Loucy (cell line): Measurements from ENCODE around the gene CENPN.

ENCODE experiments used
- H2AFZ ChIP-seq: fragments of 200-600 bp; sonication (generic); 2 replicates; pipeline ENCODE4 v1.6.0; 2016; ENCODE audit warnings: antibody characterized with exemption, mild to moderate bottlenecking, low read length, moderate library complexity
- H3F3A ChIP-seq: fragments of 200-600 bp; 2 replicates; pipeline ENCODE4 v1.6.0; 2016; ENCODE audit warnings: antibody characterized with exemption, low read depth, mild to moderate bottlenecking
- H3K27me3 ChIP-seq: fragments of 200-600 bp; sonication (generic); 2 replicates; pipeline ENCODE4 v1.6.1; 2014; ENCODE audit warnings: low read length, mild to moderate bottlenecking; ENCODE audit not compliant: insufficient read depth, poor library complexity, severe bottlenecking
- H3K36me3 ChIP-seq: fragments of 200-600 bp; sonication (generic); 2 replicates; pipeline ENCODE4 v1.6.1; 2016; ENCODE audit warnings: low read length; ENCODE audit not compliant: insufficient read depth
- H3K4me1 ChIP-seq: fragments of 200-600 bp; sonication (generic); 2 replicates; pipeline ENCODE4 v1.5.1; 2014; ENCODE audit warnings: low read length, mild to moderate bottlenecking; ENCODE audit not compliant: insufficient read depth, poor library complexity, severe bottlenecking
- H3K4me2 ChIP-seq: fragments of 200-600 bp; sonication (generic); 2 replicates; pipeline ENCODE4 v1.6.0; 2014; ENCODE audit warnings: antibody characterized with exemption, low read length, low read depth, mild to moderate bottlenecking; ENCODE audit not compliant: poor library complexity, severe bottlenecking
- H3K4me3 ChIP-seq: fragments of 200-600 bp; sonication (generic); 2 replicates; pipeline ENCODE4 v1.5.1; 2014; ENCODE audit warnings: low read length, mild to moderate bottlenecking, mixed read lengths; ENCODE audit not compliant: poor library complexity, severe bottlenecking
- H3K79me2 ChIP-seq: fragments of 200-600 bp; sonication (generic); 2 replicates; pipeline ENCODE4 v1.6.1; 2014; ENCODE audit warnings: low read length; ENCODE audit not compliant: insufficient read depth
- H3K9ac ChIP-seq: fragments of 200-600 bp; sonication (generic); 2 replicates; pipeline ENCODE4 v1.6.0; 2014; ENCODE audit warnings: mild to moderate bottlenecking, low read depth, low read length, moderate library complexity; ENCODE audit not compliant: poor library complexity, severe bottlenecking
- H3K9me2 ChIP-seq: fragments of 200-600 bp; sonication (generic); replicated peaks from 2 replicates; pipeline ENCODE4 v1.6.1; 2016; ENCODE audit warnings: low read depth, low read length, mixed read lengths
- H3K9me3 ChIP-seq: fragments of 200-600 bp; sonication (generic); 2 replicates; pipeline ENCODE4 v1.6.1; 2014; ENCODE audit warnings: mild to moderate bottlenecking, antibody characterized with exemption, low read length, low read depth; ENCODE audit not compliant: insufficient read depth
- H4K20me1 ChIP-seq: fragments of 200-600 bp; sonication (generic); 2 replicates; pipeline ENCODE4 v1.6.0; 2014; ENCODE audit warnings: antibody characterized with exemption, low read length, mild to moderate bottlenecking; ENCODE audit not compliant: insufficient read depth, poor library complexity, severe bottlenecking
- CTCF ChIP-seq: fragments of 200-600 bp; sonication (generic); conservative IDR thresholded peaks from 2 replicates; pipeline ENCODE4 v1.5.1; 2014; ENCODE audit warnings: mild to moderate bottlenecking, antibody characterized with exemption, low read length
- EZH2phosphoT487 ChIP-seq: fragments of 200-600 bp; IDR thresholded peaks from 2 replicates; pipeline ENCODE4 v1.6.1; 2018; ENCODE audit warnings: antibody characterized with exemption, mild to moderate bottlenecking, moderate library complexity, borderline replicate concordance

Gene CENPN

GRCh38 chr16:81004646-81005353, 2.2 kb upstream of the CENPN start:
- no peaks in the 10 kb centered on the region for H3K27me3 ChIP-seq
- peak overlapping the region; percentile 64 for H3K9ac ChIP-seq
- H3F3A ChIP-seq = no peaks in the 10 kb centered on the region
- no peaks in the 10 kb centered on the region for H3K9me2 ChIP-seq
- H3K4me2 ChIP-seq = peak overlapping the region; percentile 96
- no peaks in the 10 kb centered on the region for H3K36me3 ChIP-seq
- H3K4me1 ChIP-seq = peaks cover 64% of the 10 kb centered on the region
- peaks cover 89% of the 10 kb centered on the region for H3K79me2 ChIP-seq
- H3K4me3 ChIP-seq = peak overlapping the region; percentile 78
- no peaks in the 10 kb centered on the region for H3K9me3 ChIP-seq
- H4K20me1 ChIP-seq = peaks cover 55% of the 10 kb centered on the region
- no peak overlapping the region for H2AFZ ChIP-seq
- TF ChIP-seq EZH2phosphoT487 (no peak), CTCF (peak; percentile 73)

- no peaks in the 10 kb centered on the region for H3K9me2 ChIP-seq
- no peaks in the 10 kb centered on the region for H3F3A ChIP-seq
- H3K9me3 ChIP-seq = no peaks in the 10 kb centered on the region
- H3K4me2 ChIP-seq = peak overlapping the region; percentile 96
- H3K36me3 ChIP-seq = no peaks in the 10 kb centered on the region
- peak overlapping the region; percentile 83 for H3K9ac ChIP-seq
- H2AFZ ChIP-seq = no peak overlapping the region
- H3K79me2 ChIP-seq = peaks cover 89% of the 10 kb centered on the region
- no peak for TF ChIP-seq CTCF
- no peak for TF ChIP-seq EZH2phosphoT487
- H4K20me1 ChIP-seq = peaks cover 55% of the 10 kb centered on the region
- H3K4me3 ChIP-seq = peak overlapping the region; percentile 78
- peaks cover 64% of the 10 kb centered on the region for H3K4me1 ChIP-seq
- no peaks in the 10 kb centered on the region for H3K27me3 ChIP-seq
Measured at GRCh38 chr16:81005610-81006161, 1.3 kb upstream of the CENPN start.

- Histone ChIP-seq H3K9me2 (no peaks in the 10 kb centered on the region), H3K79me2 (peaks cover 89% of the 10 kb centered on the region), H3K4me1 (peaks cover 65% of the 10 kb centered on the region), H2AFZ (peak overlapping the region; percentile 95), H3K4me3 (peak overlapping the region; percentile 78), H4K20me1 (peaks cover 56% of the 10 kb centered on the region), H3K9me3 (no peaks in the 10 kb centered on the region), H3F3A (no peaks in the 10 kb centered on the region), H3K36me3 (no peaks in the 10 kb centered on the region), H3K4me2 (peak overlapping the region; percentile 96), H3K9ac (peak overlapping the region; percentile 83), H3K27me3 (no peaks in the 10 kb centered on the region)
- TF ChIP-seq CTCF = no peak
Measured at GRCh38 chr16:81006211-81006812, 702 bp upstream of the CENPN start.
